GM12801 (cell line): ENCODE results near the gene CEP295NL.

Experiments used
- CTCF ChIP-seq: IDR thresholded peaks from one replicate; pipeline ENCODE4 v1.5.1; 2011; ENCODE audit warnings: control low read depth; ENCODE audit not compliant: insufficient read length; ENCODE audit errors: extremely low read depth

The CEP295NL gene

GRCh38 chr17:78842881-78843565, 60.0 kb downstream of the CEP295NL start:
- TF ChIP-seq CTCF, result no peak

- no peak for TF ChIP-seq CTCF
Observed at GRCh38 chr17:78840780-78841611, 62.0 kb downstream of the CEP295NL start, which contains the start of gene USP36. USP36 (minus strand) TSS chr17:78840814; CDS start chr17:78836363, 4,451 bp downstream.
